Smooth muscle cell (in vitro differentiated cells): ENCODE data around the gene TMEM169. TPM values are rescaled to one million over a fixed set of nuclear protein-coding genes. Genes with fewer than 3 reads are reported as not detected.

Source experiments
- DNase-seq: peaks from one replicate; lab custom pipeline; 2025; ENCODE audit not compliant: unreplicated experiment; lab: John Stamatoyannopoulos, UW
- H2AFZ ChIP-seq: fragments of 200-600 bp; sonication (generic); 2 replicates; pipeline ENCODE4 v1.6.0; 2016; ENCODE audit warnings: antibody characterized with exemption, low read depth, mild to moderate bottlenecking
- H3F3A ChIP-seq: fragments of 200-600 bp; sonication (generic); 2 replicates; pipeline ENCODE4 v1.6.0; 2017; ENCODE audit warnings: antibody characterized with exemption, low read depth
- H3K27ac ChIP-seq: fragments of 200-600 bp; sonication (generic); 2 replicates; pipeline ENCODE4 v1.5.1; 2016; ENCODE audit warnings: low read depth, mild to moderate bottlenecking
- H3K27me3 ChIP-seq: fragments of 200-600 bp; sonication (generic); 2 replicates; pipeline ENCODE4 v1.6.1; 2016; ENCODE audit warnings: low read depth, mild to moderate bottlenecking
- H3K36me3 ChIP-seq: fragments of 200-600 bp; sonication (generic); 2 replicates; pipeline ENCODE4 v1.5.1; 2016; ENCODE audit warnings: low read depth
- H3K4me1 ChIP-seq: fragments of 200-600 bp; sonication (generic); 2 replicates; pipeline ENCODE4 v1.5.1; 2016; ENCODE audit warnings: low read depth
- H3K4me2 ChIP-seq: fragments of 200-600 bp; sonication (generic); 2 replicates; pipeline ENCODE4 v1.6.0; 2016; ENCODE audit warnings: mild to moderate bottlenecking
- H3K4me3 ChIP-seq: fragments of 200-600 bp; sonication (generic); 2 replicates; pipeline ENCODE4 v1.5.1; 2016; ENCODE audit warnings: mild to moderate bottlenecking
- H3K79me2 ChIP-seq: fragments of 200-600 bp; sonication (generic); 2 replicates; pipeline ENCODE4 v1.6.0; 2016; ENCODE audit warnings: low read depth, mild to moderate bottlenecking
- H3K9ac ChIP-seq: fragments of 200-600 bp; sonication (generic); 2 replicates; pipeline ENCODE4 v1.6.0; 2016; ENCODE audit warnings: low read depth
- H3K9me3 ChIP-seq: fragments of 200-600 bp; sonication (generic); replicated peaks from 2 replicates; pipeline ENCODE4 v1.5.1; 2016; ENCODE audit warnings: low read depth
- H4K20me1 ChIP-seq: fragments of 200-600 bp; sonication (generic); 2 replicates; pipeline ENCODE4 v1.6.0; 2016; ENCODE audit warnings: low read depth
- WGBS: methylation state at CpG from one replicate; pipeline ENCODE4 v1.1.7; 2016; ENCODE audit warnings: low lambda C conversion rate; 5-methylcytosine and 5-hydroxymethylcytosine counted together
- polyA plus RNA-seq: library from polyadenylated mRNA; unstranded; fragments of >200 nt; fragmentation: Nextera tagmentation; extraction: Ambion mirVana; gene quantifications from 2 replicates; pipeline ENCODE4 v1.2.1, GENCODE V29; 2016
- total RNA-seq: library from RNA; depleted of rRNA; stranded (reverse); fragments of >200 nt; gene quantifications from 2 replicates; pipeline ENCODE4 v1.2.3, GENCODE V29; 2014
- TF ChIP-seq, protein P1 (sequence below): fragments of 200-600 bp; sonication (generic); IDR thresholded peaks from 2 replicates; pipeline ENCODE4 v1.5.1; 2017; ENCODE audit warnings: borderline replicate concordance, mild to moderate bottlenecking, antibody characterized with exemption; ENCODE audit not compliant: insufficient read depth, poor library complexity, severe bottlenecking

The TMEM169 gene
- total and polyA plus RNA-seq, 2 experiments from 2014 or later: 3.6 to 5.7 TPM

DNA sequence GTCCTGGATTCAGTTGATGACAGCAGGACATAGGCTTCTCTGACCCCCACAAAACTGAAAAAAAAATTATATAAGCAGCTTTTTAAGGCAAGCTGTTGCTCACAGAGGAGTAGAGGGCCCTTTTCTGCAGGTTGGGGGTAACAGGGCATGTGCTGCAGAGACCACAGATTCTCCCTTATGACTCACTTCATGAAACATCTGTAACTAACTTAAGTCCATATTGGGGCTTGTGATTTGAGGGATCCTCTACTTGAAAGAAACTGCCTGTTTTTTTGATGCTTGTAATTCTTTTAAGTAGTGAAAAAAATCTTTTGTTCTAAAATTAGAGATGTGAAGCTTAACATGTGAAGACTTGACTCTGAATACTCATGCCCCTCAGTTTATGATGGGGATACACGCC, 60.8 kb downstream of the TMEM169 start:
- H4K20me1 ChIP-seq: peaks cover 64% of the 10 kb centered on the region
- peak overlapping the region; percentile 26 for H3K4me2 ChIP-seq
- no peak overlapping the region for H3K9ac ChIP-seq
- no peak overlapping the region for H2AFZ ChIP-seq
- no peaks in the 10 kb centered on the region for H3K27me3 ChIP-seq
- H3K4me3 ChIP-seq: no peak overlapping the region
- DNase-seq: no peak
- WGBS: 86% methylated on average over 1 of the region's 1 CpG
- TF ChIP-seq, protein P1, sequence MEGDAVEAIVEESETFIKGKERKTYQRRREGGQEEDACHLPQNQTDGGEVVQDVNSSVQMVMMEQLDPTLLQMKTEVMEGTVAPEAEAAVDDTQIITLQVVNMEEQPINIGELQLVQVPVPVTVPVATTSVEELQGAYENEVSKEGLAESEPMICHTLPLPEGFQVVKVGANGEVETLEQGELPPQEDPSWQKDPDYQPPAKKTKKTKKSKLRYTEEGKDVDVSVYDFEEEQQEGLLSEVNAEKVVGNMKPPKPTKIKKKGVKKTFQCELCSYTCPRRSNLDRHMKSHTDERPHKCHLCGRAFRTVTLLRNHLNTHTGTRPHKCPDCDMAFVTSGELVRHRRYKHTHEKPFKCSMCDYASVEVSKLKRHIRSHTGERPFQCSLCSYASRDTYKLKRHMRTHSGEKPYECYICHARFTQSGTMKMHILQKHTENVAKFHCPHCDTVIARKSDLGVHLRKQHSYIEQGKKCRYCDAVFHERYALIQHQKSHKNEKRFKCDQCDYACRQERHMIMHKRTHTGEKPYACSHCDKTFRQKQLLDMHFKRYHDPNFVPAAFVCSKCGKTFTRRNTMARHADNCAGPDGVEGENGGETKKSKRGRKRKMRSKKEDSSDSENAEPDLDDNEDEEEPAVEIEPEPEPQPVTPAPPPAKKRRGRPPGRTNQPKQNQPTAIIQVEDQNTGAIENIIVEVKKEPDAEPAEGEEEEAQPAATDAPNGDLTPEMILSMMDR: no peak
- H3K36me3 ChIP-seq: peaks cover 37% of the 10 kb centered on the region
- peaks cover 7% of the 10 kb centered on the region for H3F3A ChIP-seq
- H3K9me3 ChIP-seq: no peaks in the 10 kb centered on the region
- H3K27ac ChIP-seq: no peak overlapping the region
- peaks cover 27% of the 10 kb centered on the region for H3K79me2 ChIP-seq
- peaks cover 25% of the 10 kb centered on the region for H3K4me1 ChIP-seq

DNA sequence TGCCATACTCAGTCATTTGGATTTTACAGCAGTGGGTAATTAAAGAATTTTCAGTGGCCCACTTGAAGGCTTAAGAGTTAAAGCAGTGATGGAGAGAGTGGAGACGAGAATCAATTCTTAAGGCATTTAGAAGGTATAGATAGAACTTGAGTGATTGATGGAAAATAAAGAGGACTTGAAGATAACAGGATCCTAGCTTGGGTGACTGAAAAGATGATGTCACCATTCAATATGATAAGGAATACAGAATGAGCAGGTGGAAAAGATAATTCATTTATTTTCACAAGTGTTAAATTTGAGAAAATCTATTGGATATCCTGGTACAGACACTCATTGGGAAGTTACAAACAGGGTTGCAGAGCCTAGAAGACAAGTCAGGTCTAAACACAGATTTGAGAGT, 62.7 kb downstream of the TMEM169 start:
- H3K9ac ChIP-seq: no peak overlapping the region
- H3K27me3 ChIP-seq: no peaks in the 10 kb centered on the region
- no peak for DNase-seq
- 96% methylated on average over 1 of the region's 1 CpG for WGBS
- peaks cover 55% of the 10 kb centered on the region for H4K20me1 ChIP-seq
- TF ChIP-seq, protein P1: no peak
- no peaks in the 10 kb centered on the region for H3K9me3 ChIP-seq
- H3K27ac ChIP-seq: no peak overlapping the region
- H3K4me3 ChIP-seq: no peak overlapping the region
- no peak overlapping the region for H2AFZ ChIP-seq
- H3K36me3 ChIP-seq: peaks cover 33% of the 10 kb centered on the region
- H3K4me2 ChIP-seq: no peak overlapping the region
- H3K79me2 ChIP-seq: peaks cover 23% of the 10 kb centered on the region
- peaks cover 10% of the 10 kb centered on the region for H3F3A ChIP-seq
- H3K4me1 ChIP-seq: peaks cover 25% of the 10 kb centered on the region

DNA sequence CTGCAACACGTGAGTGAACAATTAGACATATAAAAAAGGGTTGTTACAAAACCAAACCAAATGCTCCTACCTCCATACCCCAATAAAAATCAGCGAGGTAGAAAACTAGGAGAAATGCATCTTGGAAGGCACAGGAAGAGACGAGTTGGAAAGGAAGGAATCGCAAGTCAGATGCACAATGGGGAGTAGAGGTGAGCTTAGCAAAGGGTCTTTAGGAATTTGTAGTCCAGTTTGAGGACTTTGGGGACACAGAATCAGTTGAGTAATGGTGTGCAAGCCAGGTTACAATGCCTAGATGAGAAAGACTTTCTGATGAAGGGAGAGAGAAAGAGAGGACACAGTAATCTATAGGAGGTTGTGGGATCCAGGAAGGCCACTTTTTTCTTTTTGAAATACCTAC, 63.1 kb downstream of the TMEM169 start:
- Histone ChIP-seq H3K36me3 (peaks cover 33% of the 10 kb centered on the region), H3K79me2 (peaks cover 21% of the 10 kb centered on the region), H2AFZ (no peak overlapping the region), H3K27ac (no peak overlapping the region), H3K4me3 (no peak overlapping the region), H4K20me1 (peaks cover 55% of the 10 kb centered on the region), H3K27me3 (no peaks in the 10 kb centered on the region), H3F3A (peaks cover 11% of the 10 kb centered on the region), H3K9ac (no peak overlapping the region), H3K4me2 (no peak overlapping the region), H3K4me1 (peaks cover 25% of the 10 kb centered on the region), H3K9me3 (no peaks in the 10 kb centered on the region)
- TF ChIP-seq, protein P1: no peak
- DNase-seq: no peak
- 97% methylated on average over 4 of the region's 4 CpGs for WGBS

DNA sequence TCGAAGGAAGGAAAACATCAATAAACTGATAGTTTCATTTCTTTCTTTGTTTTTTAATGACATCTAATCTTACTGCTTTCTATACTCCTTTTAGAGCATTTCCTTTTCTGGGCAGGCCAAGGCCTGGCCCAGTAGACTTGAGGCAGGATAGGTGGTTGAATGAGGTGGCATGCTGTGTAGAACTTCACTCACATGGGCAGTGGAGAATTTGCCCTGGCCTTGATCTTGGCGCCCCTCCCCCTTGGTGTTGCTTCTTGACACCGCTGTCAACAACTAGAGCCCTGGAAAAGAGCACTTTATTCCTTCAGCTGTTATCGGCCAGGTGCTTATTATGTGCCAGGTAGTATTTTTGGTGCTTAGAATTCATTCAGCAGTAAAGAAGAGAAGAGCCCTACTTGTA, 64.9 kb downstream of the TMEM169 start:
- no peak overlapping the region for H2AFZ ChIP-seq
- no peaks in the 10 kb centered on the region for H3K9me3 ChIP-seq
- DNase-seq: no peak
- H3K79me2 ChIP-seq: peaks cover 21% of the 10 kb centered on the region
- peaks cover 60% of the 10 kb centered on the region for H4K20me1 ChIP-seq
- no peak overlapping the region for H3K4me3 ChIP-seq
- 73% methylated on average over 4 of the region's 4 CpGs for WGBS
- peaks cover 25% of the 10 kb centered on the region for H3K4me1 ChIP-seq
- no peak overlapping the region for H3K27ac ChIP-seq
- no peaks in the 10 kb centered on the region for H3K27me3 ChIP-seq
- H3K9ac ChIP-seq: no peak overlapping the region
- TF ChIP-seq, protein P1: no peak
- no peak overlapping the region for H3K4me2 ChIP-seq
- peaks cover 18% of the 10 kb centered on the region for H3F3A ChIP-seq
- peaks cover 23% of the 10 kb centered on the region for H3K36me3 ChIP-seq
